ENCODE measurements around the gene SLC18A3. TPM values are rescaled to one million over a fixed set of nuclear protein-coding genes. Genes with fewer than 3 reads are reported as not detected.

Gene SLC18A3
- total RNA-seq, 1 donor from 2014 or later: not detected

DNA sequence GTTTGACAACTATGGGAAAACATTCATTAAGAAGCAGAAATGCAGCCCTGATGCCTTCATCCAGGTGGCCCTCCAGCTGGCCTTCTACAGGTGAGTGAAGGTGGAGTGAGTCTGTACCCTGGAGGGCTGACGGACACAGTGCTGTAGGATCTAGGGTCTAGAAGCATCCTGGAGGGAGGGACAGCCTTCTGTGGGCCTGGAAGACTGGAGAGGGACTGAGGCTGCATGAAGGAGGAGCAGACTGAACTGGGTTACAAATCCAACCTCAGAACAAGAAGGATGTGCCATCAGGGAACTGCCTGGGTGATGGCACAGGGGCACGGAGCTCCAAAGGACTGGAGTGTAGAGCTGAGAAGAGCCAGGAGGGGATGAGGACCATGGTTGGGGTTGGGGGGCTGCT, 41.8 kb downstream of the SLC18A3 start:
- no peak for DNase-seq (ENCODE audit: low spot score in 2 of 2)
- Histone ChIP-seq H3K9me3 (no peaks in the 10 kb centered on the region), H3K27ac (no peak overlapping the region), H3K27me3 (no peaks in the 10 kb centered on the region), H3K36me3 (no peaks in the 10 kb centered on the region), H3K4me3 (no peak overlapping the region), H3K4me1 (no peaks in the 10 kb centered on the region)
- intact Hi-C loops (cut with DNase I): no loop called here
- TF ChIP-seq, protein P1, sequence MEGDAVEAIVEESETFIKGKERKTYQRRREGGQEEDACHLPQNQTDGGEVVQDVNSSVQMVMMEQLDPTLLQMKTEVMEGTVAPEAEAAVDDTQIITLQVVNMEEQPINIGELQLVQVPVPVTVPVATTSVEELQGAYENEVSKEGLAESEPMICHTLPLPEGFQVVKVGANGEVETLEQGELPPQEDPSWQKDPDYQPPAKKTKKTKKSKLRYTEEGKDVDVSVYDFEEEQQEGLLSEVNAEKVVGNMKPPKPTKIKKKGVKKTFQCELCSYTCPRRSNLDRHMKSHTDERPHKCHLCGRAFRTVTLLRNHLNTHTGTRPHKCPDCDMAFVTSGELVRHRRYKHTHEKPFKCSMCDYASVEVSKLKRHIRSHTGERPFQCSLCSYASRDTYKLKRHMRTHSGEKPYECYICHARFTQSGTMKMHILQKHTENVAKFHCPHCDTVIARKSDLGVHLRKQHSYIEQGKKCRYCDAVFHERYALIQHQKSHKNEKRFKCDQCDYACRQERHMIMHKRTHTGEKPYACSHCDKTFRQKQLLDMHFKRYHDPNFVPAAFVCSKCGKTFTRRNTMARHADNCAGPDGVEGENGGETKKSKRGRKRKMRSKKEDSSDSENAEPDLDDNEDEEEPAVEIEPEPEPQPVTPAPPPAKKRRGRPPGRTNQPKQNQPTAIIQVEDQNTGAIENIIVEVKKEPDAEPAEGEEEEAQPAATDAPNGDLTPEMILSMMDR (IDR thresholded peaks at IDR 0.05): no peak

GRCh38 chr10:49652421-49653272, 42.5 kb downstream of the SLC18A3 start:
- peak in 1 of 2 donors; percentile 28 for DNase-seq (ENCODE audit: low spot score in 2 of 2)
- intact Hi-C loops (cut with DNase I): no loop called here
- H3K9me3 ChIP-seq: no peaks in the 10 kb centered on the region
- H3K27me3 ChIP-seq: no peaks in the 10 kb centered on the region
- no peaks in the 10 kb centered on the region for H3K4me1 ChIP-seq
- H3K27ac ChIP-seq: no peak overlapping the region
- TF ChIP-seq, protein P1 (IDR thresholded peaks at IDR 0.05): no peak
- H3K36me3 ChIP-seq: no peaks in the 10 kb centered on the region
- no peak overlapping the region for H3K4me3 ChIP-seq

DNA sequence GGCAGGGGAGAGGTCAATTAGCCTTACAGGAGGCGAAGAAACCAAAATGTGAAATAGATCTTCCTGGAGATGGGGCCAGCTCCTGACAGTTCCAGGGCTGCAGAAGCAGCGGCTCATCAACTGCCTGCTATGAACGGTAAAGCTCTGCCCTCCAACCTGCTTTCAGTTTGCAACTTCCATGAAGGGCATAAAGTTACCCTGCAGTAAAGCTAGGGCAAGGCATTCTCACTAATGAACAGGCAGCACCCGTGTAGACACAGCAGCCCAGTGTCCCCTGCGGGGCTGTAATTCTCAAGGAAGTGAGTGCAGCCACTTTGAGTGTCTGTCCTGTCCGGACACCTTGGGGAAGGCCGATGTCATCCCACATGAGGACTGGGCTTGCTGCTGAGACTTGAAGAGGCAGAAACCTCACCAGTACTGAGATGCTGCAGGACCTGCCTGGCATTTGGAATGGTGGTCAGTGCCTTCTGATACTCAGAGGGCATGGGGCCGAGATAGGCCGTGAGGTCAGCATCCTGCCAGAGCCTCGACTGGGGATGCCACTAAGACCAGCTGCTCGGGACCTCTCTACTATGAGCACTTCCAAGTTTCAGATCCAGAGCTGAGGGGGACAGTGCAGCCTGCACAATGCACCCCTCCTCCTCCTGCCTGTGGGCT, 43.3 kb downstream of the SLC18A3 start:
- H3K4me3 ChIP-seq: no peak overlapping the region
- H3K27ac ChIP-seq: no peak overlapping the region
- intact Hi-C loops (cut with DNase I): no loop called here
- TF ChIP-seq, protein P1 (IDR thresholded peaks at IDR 0.05): no peak
- no peaks in the 10 kb centered on the region for H3K9me3 ChIP-seq
- DNase-seq (ENCODE audit: low spot score in 2 of 2): peak in 1 of 2 donors; percentile 42
- no peaks in the 10 kb centered on the region for H3K4me1 ChIP-seq
- no peaks in the 10 kb centered on the region for H3K36me3 ChIP-seq
- H3K27me3 ChIP-seq: no peaks in the 10 kb centered on the region

GRCh38 chr10:49654036-49654693, 44.1 kb downstream of the SLC18A3 start:
- no peaks in the 10 kb centered on the region for H3K36me3 ChIP-seq
- H3K27ac ChIP-seq: no peak overlapping the region
- DNase-seq (ENCODE audit: low spot score in 2 of 2): peak in 1 of 2 donors; percentile 48
- TF ChIP-seq, protein P1 (IDR thresholded peaks at IDR 0.05): no peak
- no peak overlapping the region for H3K4me3 ChIP-seq
- no peaks in the 10 kb centered on the region for H3K4me1 ChIP-seq
- intact Hi-C loops (cut with DNase I): no loop called here
- peaks cover 0 to 2% of the 10 kb centered on the region in 2 donors for H3K9me3 ChIP-seq
- H3K27me3 ChIP-seq: no peaks in the 10 kb centered on the region

DNA sequence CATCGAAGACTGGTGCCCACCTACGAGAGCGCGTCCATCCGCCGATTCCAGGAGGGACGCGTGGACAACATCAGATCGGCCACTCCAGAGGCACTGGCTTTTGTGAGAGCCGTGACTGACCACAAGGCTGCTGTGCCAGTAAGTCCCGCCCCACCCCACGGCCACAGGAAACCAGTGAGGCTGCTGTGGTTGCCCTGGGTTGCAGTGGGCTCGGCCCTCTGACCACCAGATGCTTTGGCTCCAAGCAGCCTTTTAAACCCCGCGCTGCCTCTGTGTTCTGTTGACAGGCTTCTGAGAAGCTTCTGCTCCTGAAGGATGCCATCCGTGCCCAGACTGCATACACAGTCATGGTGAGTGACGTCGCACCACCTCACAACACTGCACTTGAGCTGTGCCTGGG, 45.0 kb downstream of the SLC18A3 start:
- H3K27me3 ChIP-seq: no peaks in the 10 kb centered on the region
- peaks cover 0 to 7% of the 10 kb centered on the region in 2 donors for H3K9me3 ChIP-seq
- intact Hi-C loops (cut with DNase I): no loop called here
- no peaks in the 10 kb centered on the region for H3K4me1 ChIP-seq
- H3K4me3 ChIP-seq: no peak overlapping the region
- no peak overlapping the region for H3K27ac ChIP-seq
- no peaks in the 10 kb centered on the region for H3K36me3 ChIP-seq
- TF ChIP-seq, protein P1 (IDR thresholded peaks at IDR 0.05): no peak
- peak in 1 of 2 donors; percentile 43 for DNase-seq (ENCODE audit: low spot score in 2 of 2)
